NCI-H345 (cell line): Measurements from ENCODE around the gene MVD.

Source experiments
- DNase-seq: peaks from one replicate; lab custom pipeline; 2025; lab: John Stamatoyannopoulos, UW

The MVD gene

GRCh38 chr16:88655733-88656281 lies 7.1 kb downstream of the MVD start:
- DNase-seq = no peak

- DNase-seq = no peak
Measured at GRCh38 chr16:88655053-88655732, 7.7 kb downstream of the MVD start.

- DNase-seq = no peak
Measured at GRCh38 chr16:88654363-88655052, 8.4 kb downstream of the MVD start.

GRCh38 chr16:88653596-88654362 lies 9.1 kb downstream of the MVD start:
- DNase-seq = no peak

- DNase-seq = no peak
Measured at GRCh38 chr16:88653101-88653500, 9.8 kb downstream of the MVD start.

GRCh38 chr16:88652762-88653063 lies 10.2 kb downstream of the MVD start:
- DNase-seq = no peak

GRCh38 chr16:88651989-88652761 lies 10.7 kb downstream of the MVD start:
- DNase-seq = no peak

- no peak for DNase-seq
Measured at GRCh38 chr16:88651276-88651988, 11.5 kb downstream of the MVD start.

- DNase-seq = no peak
Measured at GRCh38 chr16:88650749-88651275, 12.1 kb downstream of the MVD start, which contains the start of gene CYBA. TSS of gene CYBA (minus strand) at chr16:88651053. CDS start at chr16:88651013, 40 bp downstream.

GRCh38 chr16:88649924-88650748 lies 12.8 kb downstream of the MVD start:
- no peak for DNase-seq

- DNase-seq = peak; percentile 83
Measured at GRCh38 chr16:88649195-88649923, 13.5 kb downstream of the MVD start.

- no peak for DNase-seq
Measured at GRCh38 chr16:88647178-88648070, 15.5 kb downstream of the MVD start.

- no peak for DNase-seq
Measured at GRCh38 chr16:88646345-88647034, 16.4 kb downstream of the MVD start.

- no peak for DNase-seq
Measured at GRCh38 chr16:88645941-88646340, 16.9 kb downstream of the MVD start.

GRCh38 chr16:88645455-88645854 lies 17.4 kb downstream of the MVD start:
- DNase-seq = no peak

- DNase-seq = no peak
Measured at GRCh38 chr16:88643644-88643932, 19.3 kb downstream of the MVD start.

GRCh38 chr16:88642881-88643643 lies 19.8 kb downstream of the MVD start:
- DNase-seq = no peak
